Effector CD8-positive, alpha-beta T cell (primary cell): ENCODE data around the gene INTS4.
"Not testable (repeated sequence)": the region's sequence is repeated elsewhere in the genome, so short reads cannot be mapped to it uniquely, and the experiment has no call there.

Experiments
- DNase-seq: peaks from one replicate; lab custom pipeline; 2025; lab: John Stamatoyannopoulos, UW

The INTS4 gene

GRCh38 chr11:77879218-77879617, 115.2 kb downstream of the INTS4 start:
- DNase-seq, result no peak

GRCh38 chr11:77878247-77878646, 116.2 kb downstream of the INTS4 start:
- DNase-seq, result not testable (repeated sequence)

GRCh38 chr11:77876045-77876444, 118.4 kb downstream of the INTS4 start:
- no peak for DNase-seq

- no peak for DNase-seq
Observed at GRCh38 chr11:77874206-77874605, 120.3 kb downstream of the INTS4 start.

- no peak for DNase-seq
Observed at GRCh38 chr11:77873345-77873744, 121.1 kb downstream of the INTS4 start.

- DNase-seq, result no peak
Observed at GRCh38 chr11:77871855-77872254, 122.6 kb downstream of the INTS4 start.

- DNase-seq, result no peak
Observed at GRCh38 chr11:77868744-77869143, 125.7 kb downstream of the INTS4 start.

- DNase-seq, result no peak
Observed at GRCh38 chr11:77866336-77866735, 128.1 kb downstream of the INTS4 start.

GRCh38 chr11:77865805-77866204, 128.7 kb downstream of the INTS4 start:
- no peak for DNase-seq

GRCh38 chr11:77861444-77861843, 133.0 kb downstream of the INTS4 start:
- DNase-seq, result not testable (repeated sequence)

- DNase-seq, result not testable (repeated sequence)
Observed at GRCh38 chr11:77857906-77858457, 136.5 kb downstream of the INTS4 start.

- DNase-seq, result no peak
Observed at GRCh38 chr11:77854838-77855237, 139.6 kb downstream of the INTS4 start.

GRCh38 chr11:77851503-77851902, 143.0 kb downstream of the INTS4 start:
- no peak for DNase-seq

GRCh38 chr11:77843700-77844099, 150.8 kb downstream of the INTS4 start:
- DNase-seq, result not testable (repeated sequence)

GRCh38 chr11:77842441-77843121, 151.9 kb downstream of the INTS4 start:
- DNase-seq, result no peak

GRCh38 chr11:77833302-77833701, 161.2 kb downstream of the INTS4 start:
- DNase-seq, result no peak

- no peak for DNase-seq
Observed at GRCh38 chr11:77828926-77829325, 165.5 kb downstream of the INTS4 start.
